Measurements from ENCODE around the gene ARFGAP2. TPM values are rescaled to one million over a fixed set of nuclear protein-coding genes. Genes with fewer than 3 reads are reported as not detected.

Gene ARFGAP2
- polyA plus RNA-seq, 1 experiment, result 58.1 TPM

- DNase-seq (ENCODE audit: low read depth), result no peak
- POLR2A ChIA-PET, result no interaction called here
- H3K4me3 ChIP-seq (ENCODE audit: low read depth, low read length), result no peak overlapping the region
- CTCF ChIA-PET, result interaction anchor here (2.1 kb wide), 1 partner anchor 75 kb away, joined by 12 read pairs; the partner anchor contains the start of gene NR1H3
- TF ChIP-seq CTCF (IDR thresholded peaks at IDR 0.05; ENCODE audit: insufficient read depth, low read depth, low read length), result no peak
- no peaks in the 10 kb centered on the region for H3K27me3 ChIP-seq (ENCODE audit: control insufficient read depth, insufficient read depth, low read length)
- H3K36me3 ChIP-seq (ENCODE audit: control insufficient read depth, insufficient read depth, low read length), result peaks cover 9% of the 10 kb centered on the region
Measured at GRCh38 chr11:47183969-47184368, 7.3 kb upstream of the ARFGAP2 start.

GRCh38 chr11:47183031-47183856, 6.6 kb upstream of the ARFGAP2 start:
- Histone ChIP-seq H3K36me3 (ENCODE audit: control insufficient read depth, insufficient read depth, low read length) (peaks cover 12% of the 10 kb centered on the region), H3K4me3 (ENCODE audit: low read depth, low read length) (no peak overlapping the region), H3K27me3 (ENCODE audit: control insufficient read depth, insufficient read depth, low read length) (no peaks in the 10 kb centered on the region)
- no peak for TF ChIP-seq CTCF (IDR thresholded peaks at IDR 0.05; ENCODE audit: insufficient read depth, low read depth, low read length)
- DNase-seq (ENCODE audit: low read depth), result no peak
- ChIA-PET POLR2A (no interaction called here), CTCF (interaction anchor here (1.0 kb wide), 1 partner anchor 172 kb away, joined by 3 read pairs; no protein-coding TSS in a partner anchor)

GRCh38 chr11:47182380-47182779, 5.7 kb upstream of the ARFGAP2 start:
- peaks cover 15% of the 10 kb centered on the region for H3K36me3 ChIP-seq (ENCODE audit: control insufficient read depth, insufficient read depth, low read length)
- ChIA-PET POLR2A (no interaction called here), CTCF (interaction anchor here (1.0 to 1.3 kb wide), 2 partner anchors 172 to 173 kb away, joined by 3 read pairs; no protein-coding TSS in a partner anchor)
- H3K27me3 ChIP-seq (ENCODE audit: control insufficient read depth, insufficient read depth, low read length), result no peaks in the 10 kb centered on the region
- H3K4me3 ChIP-seq (ENCODE audit: low read depth, low read length), result no peak overlapping the region
- TF ChIP-seq CTCF (IDR thresholded peaks at IDR 0.05; ENCODE audit: insufficient read depth, low read depth, low read length), result no peak
- no peak for DNase-seq (ENCODE audit: low read depth)

- DNase-seq (ENCODE audit: low read depth), result no peak
- Histone ChIP-seq H3K36me3 (ENCODE audit: control insufficient read depth, insufficient read depth, low read length) (peaks cover 15% of the 10 kb centered on the region), H3K27me3 (ENCODE audit: control insufficient read depth, insufficient read depth, low read length) (no peaks in the 10 kb centered on the region), H3K4me3 (ENCODE audit: low read depth, low read length) (no peak overlapping the region)
- no peak for TF ChIP-seq CTCF (IDR thresholded peaks at IDR 0.05; ENCODE audit: insufficient read depth, low read depth, low read length)
- POLR2A ChIA-PET, result no interaction called here
- CTCF ChIA-PET, result interaction anchor here (0.6 to 5.5 kb wide), 5 partner anchors 29 to 174 kb away, joined by 3 to 55 read pairs (median 3); partner anchors contain the start of gene NR1H3
Measured at GRCh38 chr11:47181271-47181670, 4.6 kb upstream of the ARFGAP2 start.

- TF ChIP-seq CTCF (IDR thresholded peaks at IDR 0.05; ENCODE audit: insufficient read depth, low read depth, low read length), result no peak
- POLR2A ChIA-PET, result no interaction called here
- H3K36me3 ChIP-seq (ENCODE audit: control insufficient read depth, insufficient read depth, low read length), result peaks cover 15% of the 10 kb centered on the region
- CTCF ChIA-PET, result interaction anchor here (0.6 to 5.5 kb wide), 14 partner anchors 8 to 189 kb away, joined by 3 to 55 read pairs (median 4); partner anchors contain the start of genes ACP2 and NR1H3
- H3K4me3 ChIP-seq (ENCODE audit: low read depth, low read length), result no peak overlapping the region
- no peaks in the 10 kb centered on the region for H3K27me3 ChIP-seq (ENCODE audit: control insufficient read depth, insufficient read depth, low read length)
- no peak for DNase-seq (ENCODE audit: low read depth)
Measured at GRCh38 chr11:47180006-47180787, 3.5 kb upstream of the ARFGAP2 start.

Measured in BJ (cell line).